Cardiac fibroblast (primary cell): ENCODE data around the gene MIOS.

Source experiments
- DNase-seq, 2 donors: peaks; one replicate each; pipeline versions ENCODE4 v3.0.0 to v3.0.0-alpha.2; 2010; ENCODE audit warnings: low read depth in 2 of 2
- H3K4me3 ChIP-seq, 2 donors: replicated peaks in 1 of 2; 1 replicate in 1 of 2; 2 replicates in 1 of 2; pipeline ENCODE4 v1.5.1; 2011; ENCODE audit warnings: low read depth in 2 of 2, low read length in 2 of 2, mild to moderate bottlenecking in 2 of 2, moderate library complexity in 1 of 2
- CTCF ChIP-seq: IDR thresholded peaks from one replicate; pipeline ENCODE4 v1.5.1; 2011; ENCODE audit warnings: low read depth, mild to moderate bottlenecking, low read length, inconsistent platforms

The MIOS gene

GRCh38 chr7:7566651-7567611 lies at the start of gene MIOS:
TSS of gene MIOS (plus strand) at chr7:7566884. CDS start at chr7:7572476, 5,592 bp downstream.
- peak within 1 kb of the TSS; percentile 67 to 80 for H3K4me3 ChIP-seq
- TF ChIP-seq CTCF, result no peak
- peak; percentile 75 to 82 for DNase-seq

- TF ChIP-seq CTCF, result no peak
- no peak for DNase-seq
- H3K4me3 ChIP-seq, result no peak overlapping the region
These were observed 48.9 kb upstream of the MIOS start for GRCh38 chr7:7517754-7518153.

GRCh38 chr7:7519056-7519455 lies 47.6 kb upstream of the MIOS start:
- no peak for TF ChIP-seq CTCF
- no peak overlapping the region for H3K4me3 ChIP-seq
- no peak for DNase-seq

- H3K4me3 ChIP-seq, result no peak overlapping the region
- no peak for TF ChIP-seq CTCF
- no peak for DNase-seq
These were observed 47.2 kb upstream of the MIOS start for GRCh38 chr7:7519528-7519927.

- DNase-seq, result no peak
- TF ChIP-seq CTCF, result no peak
- H3K4me3 ChIP-seq, result no peak overlapping the region
These were observed 45.4 kb upstream of the MIOS start for GRCh38 chr7:7521259-7521658.

- DNase-seq, result peak in 1 of 2 donors; percentile 28
- no peak overlapping the region for H3K4me3 ChIP-seq
- no peak for TF ChIP-seq CTCF
These were observed 44.3 kb upstream of the MIOS start for GRCh38 chr7:7522421-7522820.
